ENCODE data around the gene CSNK2B. TPM values are rescaled to one million over a fixed set of nuclear protein-coding genes. Genes with fewer than 3 reads are reported as not detected.

Gene CSNK2B
- total RNA-seq, 4 donors from 2014 or later = 381 to 429 (median 403) TPM

GRCh38 chr6:31690231-31691077 lies 24.6 kb downstream of the CSNK2B start:
- Histone ChIP-seq H3K27me3 (no peaks in the 10 kb centered on the region), H3K4me1 (no peaks in the 10 kb centered on the region), H3K27ac (no peak overlapping the region), H3K9me3 (no peaks in the 10 kb centered on the region), H3K4me3 (no peak overlapping the region), H3K36me3 (peaks cover 99% of the 10 kb centered on the region)
- TF ChIP-seq CTCF (IDR thresholded peaks at IDR 0.05) = no peak
- TF ChIP-seq POLR2AphosphoS5 (IDR thresholded peaks at IDR 0.05) = no peak
- TF ChIP-seq EP300 (IDR thresholded peaks at IDR 0.05) = no peak
- no peak for DNase-seq (ENCODE audit: low spot score in 2 of 2)
- WGBS = 65% methylated on average over 10 of the region's 10 CpGs

- no peaks in the 10 kb centered on the region for H3K27me3 ChIP-seq
- no peak overlapping the region for H3K4me3 ChIP-seq
- no peaks in the 10 kb centered on the region for H3K4me1 ChIP-seq
- no peak for TF ChIP-seq EP300 (IDR thresholded peaks at IDR 0.05)
- DNase-seq (ENCODE audit: low spot score in 2 of 2) = no peak
- H3K9me3 ChIP-seq = no peaks in the 10 kb centered on the region
- H3K27ac ChIP-seq = no peak overlapping the region
- H3K36me3 ChIP-seq = peaks cover 98% of the 10 kb centered on the region
- WGBS = 94% methylated on average over 6 of the region's 6 CpGs
Observed at GRCh38 chr6:31691078-31691463, 25.2 kb downstream of the CSNK2B start.

- no peak for TF ChIP-seq POLR2A (IDR thresholded peaks at IDR 0.05)
- no peak for TF ChIP-seq CTCF (IDR thresholded peaks at IDR 0.05)
- no peak for TF ChIP-seq POLR2AphosphoS5 (IDR thresholded peaks at IDR 0.05)
- TF ChIP-seq EP300 (IDR thresholded peaks at IDR 0.05) = no peak
- Histone ChIP-seq H3K36me3 (peaks cover 98% of the 10 kb centered on the region), H3K27ac (no peak overlapping the region), H3K27me3 (no peaks in the 10 kb centered on the region), H3K4me1 (no peaks in the 10 kb centered on the region), H3K4me3 (no peak overlapping the region), H3K9me3 (no peaks in the 10 kb centered on the region)
- no peak for DNase-seq (ENCODE audit: low spot score in 2 of 2)
- 95% methylated on average over 9 of the region's 12 CpGs for WGBS
Observed at GRCh38 chr6:31691564-31692108, 25.8 kb downstream of the CSNK2B start.

GRCh38 chr6:31692353-31692752 lies 26.5 kb downstream of the CSNK2B start:
- TF ChIP-seq POLR2A (IDR thresholded peaks at IDR 0.05) (no peak), CTCF (IDR thresholded peaks at IDR 0.05) (no peak), POLR2AphosphoS5 (IDR thresholded peaks at IDR 0.05) (no peak), EP300 (IDR thresholded peaks at IDR 0.05) (no peak)
- 82% methylated on average over 4 of the region's 4 CpGs for WGBS

GRCh38 chr6:31692886-31693285 lies 27.0 kb downstream of the CSNK2B start:
- no peak for DNase-seq (ENCODE audit: low spot score in 2 of 2)
- Histone ChIP-seq H3K27me3 (no peaks in the 10 kb centered on the region), H3K36me3 (peaks cover 97% of the 10 kb centered on the region), H3K9me3 (no peaks in the 10 kb centered on the region), H3K27ac (no peak overlapping the region), H3K4me1 (no peaks in the 10 kb centered on the region), H3K4me3 (no peak overlapping the region)
- WGBS = 91% methylated on average over 9 of the region's 9 CpGs
- TF ChIP-seq EP300 (IDR thresholded peaks at IDR 0.05) (no peak), POLR2AphosphoS5 (IDR thresholded peaks at IDR 0.05) (no peak), POLR2A (IDR thresholded peaks at IDR 0.05) (no peak), CTCF (IDR thresholded peaks at IDR 0.05) (no peak)

More at GRCh38 chr6:31692353-31692752, 26.5 kb downstream of the CSNK2B start:
- H3K27ac ChIP-seq = no peak overlapping the region
- H3K27me3 ChIP-seq = no peaks in the 10 kb centered on the region
- H3K36me3 ChIP-seq = peaks cover 98% of the 10 kb centered on the region
- no peak overlapping the region for H3K4me3 ChIP-seq
- no peaks in the 10 kb centered on the region for H3K9me3 ChIP-seq
- no peaks in the 10 kb centered on the region for H3K4me1 ChIP-seq
- no peak for DNase-seq (ENCODE audit: low spot score in 2 of 2)

All from suprapubic skin (tissue), 4 donors.